Osteoblast (primary cell): ENCODE measurements around the gene KRTAP10-3. TPM values are rescaled to one million over a fixed set of nuclear protein-coding genes. Genes with fewer than 3 reads are reported as not detected.

Experiments used
- DNase-seq: peaks from one replicate; pipeline ENCODE4 v3.0.0; 2011; ENCODE audit warnings: low spot score, mixed read lengths; ENCODE audit not compliant: insufficient read length; ENCODE audit errors: missing footprints
- H2AFZ ChIP-seq: 2 replicates; pipeline ENCODE4 v1.6.0; 2011; ENCODE audit warnings: mild to moderate bottlenecking, low read length
- H3K27ac ChIP-seq: 2 replicates; pipeline ENCODE4 v1.5.1; 2011; ENCODE audit warnings: mild to moderate bottlenecking, low read depth, low read length, moderate library complexity
- H3K27me3 ChIP-seq: 2 replicates; pipeline ENCODE4 v1.6.0; 2012; ENCODE audit warnings: mild to moderate bottlenecking, control low read depth, inconsistent platforms, low read length, moderate library complexity; ENCODE audit not compliant: insufficient read depth
- H3K36me3 ChIP-seq: 2 replicates; pipeline ENCODE4 v1.5.1; 2011; ENCODE audit warnings: mild to moderate bottlenecking, low read length, control low read depth, moderate library complexity; ENCODE audit not compliant: insufficient read depth
- H3K4me1 ChIP-seq: 2 replicates; pipeline ENCODE4 v1.5.1; 2011; ENCODE audit warnings: mild to moderate bottlenecking, low read length, control low read depth, moderate library complexity; ENCODE audit not compliant: insufficient read depth
- H3K4me2 ChIP-seq: 2 replicates; pipeline ENCODE4 v1.6.0; 2011; ENCODE audit warnings: mild to moderate bottlenecking, low read length; ENCODE audit not compliant: insufficient read depth
- H3K4me3 ChIP-seq: fragments of 200-600 bp; sonication (generic); 3 replicates; pipeline ENCODE4 v1.5.1; 2012; ENCODE audit warnings: mild to moderate bottlenecking, low read length, inconsistent platforms; ENCODE audit not compliant: insufficient read depth
- H3K79me2 ChIP-seq: 2 replicates; pipeline ENCODE4 v1.6.0; 2012; ENCODE audit warnings: mild to moderate bottlenecking, low read length, control low read depth, inconsistent platforms; ENCODE audit not compliant: insufficient read depth
- H3K9me3 ChIP-seq: 2 replicates; pipeline ENCODE4 v1.5.1; 2011; ENCODE audit warnings: low read depth, low read length, control low read depth
- H4K20me1 ChIP-seq: 2 replicates; pipeline ENCODE4 v1.6.0; 2012; ENCODE audit warnings: mild to moderate bottlenecking, low read length, control low read depth; ENCODE audit not compliant: insufficient read depth
- CTCF ChIP-seq: IDR thresholded peaks from 2 replicates; pipeline ENCODE4 v1.5.1; 2011; ENCODE audit warnings: mild to moderate bottlenecking, low read depth, low read length, moderate library complexity; ENCODE audit errors: extremely low read depth
- total RNA-seq: library from RNA; depleted of rRNA; stranded (reverse); fragments of >200 nt; gene quantifications from 2 replicates; pipeline ENCODE4 v1.2.3, GENCODE V29; 2012

The KRTAP10-3 gene
- total RNA-seq, 1 donor, result not detected

- Histone ChIP-seq H3K36me3 (no peaks in the 10 kb centered on the region), H3K4me1 (no peaks in the 10 kb centered on the region), H3K4me2 (no peak overlapping the region), H3K9me3 (peaks cover 3% of the 10 kb centered on the region), H3K27ac (no peak overlapping the region), H3K4me3 (no peak overlapping the region), H3K27me3 (peaks cover 14% of the 10 kb centered on the region), H2AFZ (no peak overlapping the region), H3K79me2 (no peaks in the 10 kb centered on the region), H4K20me1 (no peaks in the 10 kb centered on the region)
- DNase-seq, result no peak
- TF ChIP-seq CTCF, result no peak
Observed at GRCh38 chr21:44571844-44572782, 13.5 kb upstream of the KRTAP10-3 start.

GRCh38 chr21:44571296-44571695 lies 12.7 kb upstream of the KRTAP10-3 start:
- DNase-seq, result no peak
- no peaks in the 10 kb centered on the region for H3K36me3 ChIP-seq
- TF ChIP-seq CTCF, result no peak
- H3K9me3 ChIP-seq, result peaks cover 3% of the 10 kb centered on the region
- H3K27me3 ChIP-seq, result peaks cover 14% of the 10 kb centered on the region
- H3K79me2 ChIP-seq, result no peaks in the 10 kb centered on the region
- H3K4me1 ChIP-seq, result no peaks in the 10 kb centered on the region
- no peak overlapping the region for H3K4me2 ChIP-seq
- no peak overlapping the region for H3K4me3 ChIP-seq
- H2AFZ ChIP-seq, result no peak overlapping the region
- H3K27ac ChIP-seq, result no peak overlapping the region
- H4K20me1 ChIP-seq, result no peaks in the 10 kb centered on the region

- Histone ChIP-seq H2AFZ (no peak overlapping the region), H3K36me3 (no peaks in the 10 kb centered on the region), H3K4me3 (no peak overlapping the region), H4K20me1 (no peaks in the 10 kb centered on the region), H3K79me2 (no peaks in the 10 kb centered on the region), H3K27ac (no peak overlapping the region), H3K9me3 (peaks cover 3% of the 10 kb centered on the region), H3K27me3 (peaks cover 14% of the 10 kb centered on the region), H3K4me2 (no peak overlapping the region), H3K4me1 (no peaks in the 10 kb centered on the region)
- DNase-seq, result no peak
- no peak for TF ChIP-seq CTCF
Observed at GRCh38 chr21:44569861-44570517, 11.4 kb upstream of the KRTAP10-3 start.
